ENCODE results near the gene RSAD1. TPM values are rescaled to one million over a fixed set of nuclear protein-coding genes. Genes with fewer than 3 reads are reported as not detected.

The RSAD1 gene
- total RNA-seq, 4 donors from 2014 or later = 19.9 to 29.9 (median 28.6) TPM

DNA sequence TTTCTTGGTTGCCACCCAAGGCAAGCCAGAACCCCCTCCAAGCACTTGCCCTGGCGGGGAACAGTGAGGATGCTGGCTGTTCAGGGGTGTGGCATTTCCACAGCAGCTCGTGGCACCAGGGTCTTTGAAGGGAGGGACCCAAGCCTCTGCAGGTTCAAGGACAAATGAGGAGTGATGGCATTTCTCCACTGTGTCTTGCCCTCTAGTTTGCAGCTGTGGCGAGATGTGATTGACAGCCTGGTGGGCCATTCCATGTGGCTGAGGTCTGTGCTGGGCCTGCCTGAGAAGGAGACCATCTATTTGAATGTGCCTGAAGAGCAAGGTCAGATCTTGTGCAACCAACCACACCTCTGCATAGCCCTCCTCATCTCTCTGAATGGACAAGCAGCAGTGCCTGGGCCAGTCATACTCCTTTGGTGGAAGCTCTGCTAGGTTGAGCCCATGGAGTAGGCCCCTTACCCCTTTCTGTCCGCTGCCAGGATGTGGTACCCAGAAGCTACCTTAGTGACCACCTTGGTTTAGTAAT is 49.4 kb downstream of the RSAD1 start:
- TF ChIP-seq, protein P1, sequence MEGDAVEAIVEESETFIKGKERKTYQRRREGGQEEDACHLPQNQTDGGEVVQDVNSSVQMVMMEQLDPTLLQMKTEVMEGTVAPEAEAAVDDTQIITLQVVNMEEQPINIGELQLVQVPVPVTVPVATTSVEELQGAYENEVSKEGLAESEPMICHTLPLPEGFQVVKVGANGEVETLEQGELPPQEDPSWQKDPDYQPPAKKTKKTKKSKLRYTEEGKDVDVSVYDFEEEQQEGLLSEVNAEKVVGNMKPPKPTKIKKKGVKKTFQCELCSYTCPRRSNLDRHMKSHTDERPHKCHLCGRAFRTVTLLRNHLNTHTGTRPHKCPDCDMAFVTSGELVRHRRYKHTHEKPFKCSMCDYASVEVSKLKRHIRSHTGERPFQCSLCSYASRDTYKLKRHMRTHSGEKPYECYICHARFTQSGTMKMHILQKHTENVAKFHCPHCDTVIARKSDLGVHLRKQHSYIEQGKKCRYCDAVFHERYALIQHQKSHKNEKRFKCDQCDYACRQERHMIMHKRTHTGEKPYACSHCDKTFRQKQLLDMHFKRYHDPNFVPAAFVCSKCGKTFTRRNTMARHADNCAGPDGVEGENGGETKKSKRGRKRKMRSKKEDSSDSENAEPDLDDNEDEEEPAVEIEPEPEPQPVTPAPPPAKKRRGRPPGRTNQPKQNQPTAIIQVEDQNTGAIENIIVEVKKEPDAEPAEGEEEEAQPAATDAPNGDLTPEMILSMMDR (IDR thresholded peaks at IDR 0.05; ENCODE audit: low read depth) = no peak

DNA sequence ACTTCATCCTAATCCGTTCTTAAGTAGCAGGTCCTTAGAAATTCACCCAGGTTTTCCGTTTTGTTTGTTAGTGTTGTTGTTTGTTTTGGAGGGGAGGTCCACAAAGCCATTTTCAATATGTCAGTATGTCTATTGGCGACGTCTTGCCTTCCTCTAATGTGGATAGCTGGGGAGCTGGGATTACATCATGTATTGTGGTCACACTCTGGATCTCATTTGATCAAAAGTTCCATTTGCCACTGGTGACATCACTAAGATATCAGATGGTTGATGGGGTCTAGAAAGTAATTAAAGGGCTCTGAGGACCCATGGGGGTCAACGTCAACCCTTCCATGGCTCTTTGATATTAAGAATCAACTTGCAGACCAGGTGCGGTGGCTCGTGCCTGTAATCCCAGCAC is 51.2 kb downstream of the RSAD1 start:
- TF ChIP-seq, protein P1 (IDR thresholded peaks at IDR 0.05; ENCODE audit: low read depth) = no peak

DNA sequence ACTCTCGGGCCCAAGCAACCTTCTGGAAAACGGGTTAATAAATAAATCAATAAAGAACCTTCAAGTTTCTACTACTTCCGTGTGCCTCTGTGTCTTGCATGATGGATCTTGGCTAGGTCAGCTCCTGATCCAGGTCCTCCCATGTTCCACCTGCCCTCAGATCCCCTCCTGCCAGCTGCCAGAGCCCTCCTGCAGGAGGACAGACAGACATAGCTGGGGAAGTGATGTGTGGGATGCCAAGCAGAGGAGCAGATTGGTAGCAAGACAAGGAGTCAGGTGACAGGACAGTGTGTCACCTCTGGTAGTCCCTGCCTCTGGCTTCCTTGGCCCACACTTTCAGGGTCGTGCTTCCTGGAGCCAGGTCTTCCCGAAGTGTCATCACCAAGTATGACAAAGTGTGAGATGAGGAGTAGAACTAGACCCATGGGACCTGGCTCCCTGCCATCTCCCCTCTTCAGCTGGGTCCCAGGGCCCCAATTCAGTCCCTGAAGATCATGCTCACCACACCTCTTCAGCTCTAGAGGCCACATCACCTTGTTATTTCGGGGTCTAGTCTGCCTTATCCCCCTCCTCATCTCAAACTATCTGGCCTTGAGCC is 52.9 kb downstream of the RSAD1 start:
- TF ChIP-seq, protein P1 (IDR thresholded peaks at IDR 0.05; ENCODE audit: low read depth) = no peak

DNA sequence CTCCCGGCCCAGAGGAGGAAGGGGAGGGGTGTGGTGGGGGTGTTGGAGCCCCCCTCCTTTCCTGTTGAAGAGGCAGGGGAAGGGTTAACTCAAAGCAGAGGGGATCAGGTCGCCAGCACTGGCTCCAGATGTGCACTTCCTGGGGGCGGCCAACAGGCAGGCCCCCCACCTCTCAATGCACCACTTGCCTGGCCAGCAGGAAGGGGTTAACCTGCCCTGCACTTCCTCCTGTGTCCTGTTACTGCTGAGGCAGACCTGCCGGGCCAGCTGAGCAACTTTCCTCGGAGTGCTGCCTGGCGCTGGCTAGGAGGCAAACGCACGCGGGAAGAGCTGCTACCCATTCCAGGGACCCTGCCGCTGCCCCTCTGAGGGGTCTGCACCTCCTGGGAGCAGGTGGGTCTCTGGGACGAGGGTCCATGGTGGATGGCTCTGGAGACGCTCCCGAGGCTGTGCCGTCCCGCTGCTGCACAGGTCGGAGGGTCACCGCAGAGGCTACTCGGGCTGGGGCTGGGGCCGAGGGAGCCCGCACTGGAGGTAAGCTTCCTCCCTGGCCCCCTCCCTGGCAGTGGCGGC is 53.9 kb downstream of the RSAD1 start, which contains the start of gene EPN3:
Gene EPN3 (plus strand): TSS at position 284 of the 573 bp plus-strand sequence. CDS start 3,822 bp downstream, outside the sequence.
- TF ChIP-seq, protein P1 (IDR thresholded peaks at IDR 0.05; ENCODE audit: low read depth) = no peak

DNA sequence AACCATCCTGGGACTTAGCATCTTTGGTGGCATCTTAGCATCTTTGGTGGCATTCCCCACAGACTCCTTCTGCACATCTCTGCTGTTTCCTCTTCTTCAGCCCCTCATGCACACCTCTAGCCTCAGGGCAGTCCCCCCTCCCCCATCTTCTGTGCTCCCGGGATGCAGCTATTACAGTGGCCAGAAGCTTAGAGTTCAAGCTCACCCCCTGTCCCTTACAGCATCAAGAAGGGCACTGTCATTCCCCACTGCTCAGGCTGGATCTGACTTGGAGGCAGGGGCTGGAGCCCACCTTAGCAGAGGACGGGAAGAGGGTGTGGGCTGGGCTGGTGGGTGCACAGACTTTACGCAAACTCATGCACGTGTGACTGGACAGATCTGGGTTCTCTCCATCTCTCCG is 54.5 kb downstream of the RSAD1 start:
- TF ChIP-seq, protein P1 (IDR thresholded peaks at IDR 0.05; ENCODE audit: low read depth) = no peak

DNA sequence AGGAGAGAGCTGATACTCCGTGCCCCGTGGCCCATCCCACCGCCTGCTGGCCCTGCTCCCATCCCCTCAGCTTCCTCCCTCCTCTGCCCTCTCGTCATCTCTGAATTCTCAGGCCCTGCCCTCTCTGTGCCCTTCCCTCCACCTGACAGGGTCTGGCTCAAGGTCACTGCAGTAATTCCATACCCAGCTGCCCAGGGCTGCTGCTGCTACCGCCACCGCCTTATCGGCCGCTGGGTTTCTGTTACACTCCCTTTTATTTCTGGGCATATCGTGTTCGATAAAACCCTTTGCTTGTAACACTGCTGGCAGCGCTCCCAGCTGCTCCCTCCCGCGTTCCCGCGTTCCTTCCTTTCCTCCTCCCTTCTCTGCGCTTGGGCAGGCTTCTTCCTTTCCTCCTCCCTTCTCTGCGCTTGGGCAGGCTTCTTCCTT is 55.1 kb downstream of the RSAD1 start:
- TF ChIP-seq, protein P1 (IDR thresholded peaks at IDR 0.05; ENCODE audit: low read depth) = no peak

DNA sequence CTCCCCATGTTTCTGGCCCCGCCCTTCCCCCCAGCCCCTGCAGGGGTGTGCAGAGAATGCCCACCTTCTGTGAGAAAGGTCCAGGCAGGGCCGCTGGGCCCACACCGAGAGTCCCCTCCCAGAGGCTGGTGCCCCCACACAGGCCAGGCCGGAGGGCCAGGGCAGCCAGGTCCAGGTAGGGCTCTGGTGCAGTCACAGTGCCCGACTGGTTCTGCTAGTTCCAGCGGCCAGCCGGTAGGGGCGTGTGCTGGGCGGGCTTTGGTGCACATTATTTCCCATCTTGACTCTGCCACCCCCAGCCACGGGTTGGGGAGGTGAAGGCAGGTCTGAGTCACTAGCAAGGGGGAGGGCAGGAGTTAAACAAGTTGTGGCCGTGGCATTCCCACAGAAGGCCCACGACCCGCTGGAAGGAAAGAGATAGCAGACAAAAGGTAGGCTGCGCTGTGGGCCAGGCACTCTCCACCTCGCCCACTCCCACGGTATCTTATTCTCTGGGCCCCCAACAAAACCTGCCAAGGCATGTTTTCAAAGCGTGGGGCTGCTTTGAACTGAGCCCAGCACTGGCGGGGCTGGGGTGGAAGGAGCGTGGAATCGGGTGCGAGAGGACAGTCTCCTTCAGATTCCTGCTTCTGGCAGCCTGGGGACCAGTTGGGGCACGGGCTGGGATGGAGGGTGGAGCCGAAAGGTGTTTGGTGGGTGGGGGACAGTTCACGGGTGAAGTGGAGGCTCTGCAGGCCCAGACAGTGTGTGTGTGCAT is 55.7 kb downstream of the RSAD1 start:
- TF ChIP-seq, protein P1 (IDR thresholded peaks at IDR 0.05; ENCODE audit: low read depth) = no peak
